HG02973 (cell line): ENCODE results near the gene CHTF18.
A peak's percentile ranks its signal among the peaks of the same experiment; 100 is the strongest.
"Not testable (repeated sequence)": the region's sequence is repeated elsewhere in the genome, so short reads cannot be mapped to it uniquely, and the experiment has no call there.

ENCODE experiments used
- ATAC-seq: cut with Tn5 transposase; IDR thresholded peaks from one replicate; pipeline ENCODE4 v1.9.1; 2021; ENCODE audit warnings: moderate library complexity; ENCODE audit not compliant: unreplicated experiment

Gene CHTF18

DNA sequence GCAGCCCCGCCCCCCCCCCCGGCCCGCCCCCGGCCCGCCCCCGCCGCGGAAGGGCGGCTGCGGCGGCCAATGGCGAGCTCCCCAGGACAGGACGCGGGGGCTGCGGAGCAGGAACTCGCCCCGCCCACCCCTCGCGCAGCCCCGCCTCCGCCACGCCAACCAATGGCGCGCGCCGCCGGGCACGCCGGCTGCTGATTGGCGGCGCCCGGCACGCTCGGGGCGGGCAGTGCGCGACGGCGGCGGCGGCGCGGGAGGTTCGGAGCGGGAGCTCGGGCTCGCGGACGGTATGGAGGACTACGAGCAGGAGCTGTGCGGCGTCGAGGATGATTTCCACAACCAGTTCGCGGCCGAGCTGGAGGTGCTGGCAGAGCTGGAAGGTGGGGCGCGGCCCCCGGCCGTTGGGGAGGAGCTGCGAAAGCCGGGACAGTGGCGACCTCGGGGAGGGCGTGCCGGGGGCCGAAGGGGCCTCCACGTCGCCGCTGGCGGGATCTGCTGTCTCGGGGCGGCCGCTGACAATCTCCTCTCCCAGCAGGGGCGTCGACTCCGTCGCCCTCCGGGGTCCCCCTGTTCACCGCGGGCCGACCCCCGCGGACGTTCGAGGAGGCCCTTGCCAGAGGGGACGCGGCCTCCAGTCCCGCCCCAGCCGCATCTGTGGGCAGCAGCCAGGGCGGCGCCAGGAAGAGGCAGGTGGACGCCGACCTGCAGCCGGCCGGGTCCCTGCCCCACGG is at the start of gene CHTF18:
Gene CHTF18 (plus strand): TSS at position 222 of the 728 bp plus-strand sequence. CDS start 65 bp downstream, at position 287.
- peak; percentile 65 for ATAC-seq

DNA sequence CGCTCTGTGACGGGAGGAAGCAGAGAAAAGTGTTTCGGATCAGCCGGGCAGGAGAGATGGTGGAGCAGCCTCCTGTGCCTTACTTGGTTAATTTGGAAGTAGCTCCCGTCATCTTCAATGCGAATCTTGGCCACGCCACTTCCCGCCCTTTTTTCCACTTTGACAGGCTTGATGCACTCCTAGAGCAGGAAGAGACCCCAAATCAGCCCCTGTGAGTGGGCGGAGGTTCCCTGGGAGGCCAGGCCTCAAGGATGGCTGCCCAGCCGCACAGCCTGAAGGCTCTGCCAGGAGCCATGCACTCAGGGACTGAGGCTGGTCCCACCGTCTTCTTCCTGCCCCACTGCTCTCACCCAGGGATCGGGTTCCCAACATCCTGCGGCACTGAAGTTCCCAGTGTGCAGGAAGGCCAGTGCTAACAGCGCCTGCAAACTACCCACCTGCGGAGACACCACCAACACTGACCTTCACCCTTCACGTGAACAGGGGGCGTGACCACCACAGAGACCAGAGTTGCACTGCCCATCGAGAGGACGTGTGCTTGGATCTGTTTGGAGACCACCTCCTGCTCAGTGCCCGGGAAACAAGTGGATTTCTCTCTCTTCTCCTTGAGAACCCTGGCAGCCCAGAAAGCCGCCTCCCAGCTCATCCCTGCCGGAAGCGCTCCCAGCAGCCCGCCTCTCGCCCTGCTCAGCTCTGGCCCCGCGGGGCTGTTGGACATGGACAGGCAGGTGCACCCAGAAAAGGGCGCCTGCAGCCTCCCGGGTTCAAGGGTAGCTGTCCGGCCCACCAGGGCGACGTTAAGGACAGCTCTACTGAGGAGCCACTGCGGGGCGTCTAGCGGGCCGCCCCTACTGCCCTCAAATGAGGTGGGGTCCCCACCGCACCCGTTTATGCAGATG is 48.6 kb upstream of the CHTF18 start:
- ATAC-seq, result no peak

DNA sequence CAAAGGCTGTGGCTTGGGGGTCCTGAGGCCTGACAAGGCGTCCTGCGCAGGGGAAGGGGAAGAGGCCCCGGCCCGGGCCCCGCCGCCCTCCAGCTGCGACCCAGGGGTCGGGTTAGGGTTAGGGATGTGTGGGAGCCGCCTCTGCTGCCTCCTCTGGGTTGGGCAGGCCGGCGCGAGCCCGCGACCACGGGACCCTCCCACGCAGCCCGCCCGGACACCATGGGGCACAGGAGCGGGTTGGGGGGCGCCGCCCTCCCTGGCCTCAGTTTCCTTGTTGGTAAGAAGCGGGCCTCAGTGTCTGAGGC is 48.0 kb upstream of the CHTF18 start:
- ATAC-seq, result no peak

DNA sequence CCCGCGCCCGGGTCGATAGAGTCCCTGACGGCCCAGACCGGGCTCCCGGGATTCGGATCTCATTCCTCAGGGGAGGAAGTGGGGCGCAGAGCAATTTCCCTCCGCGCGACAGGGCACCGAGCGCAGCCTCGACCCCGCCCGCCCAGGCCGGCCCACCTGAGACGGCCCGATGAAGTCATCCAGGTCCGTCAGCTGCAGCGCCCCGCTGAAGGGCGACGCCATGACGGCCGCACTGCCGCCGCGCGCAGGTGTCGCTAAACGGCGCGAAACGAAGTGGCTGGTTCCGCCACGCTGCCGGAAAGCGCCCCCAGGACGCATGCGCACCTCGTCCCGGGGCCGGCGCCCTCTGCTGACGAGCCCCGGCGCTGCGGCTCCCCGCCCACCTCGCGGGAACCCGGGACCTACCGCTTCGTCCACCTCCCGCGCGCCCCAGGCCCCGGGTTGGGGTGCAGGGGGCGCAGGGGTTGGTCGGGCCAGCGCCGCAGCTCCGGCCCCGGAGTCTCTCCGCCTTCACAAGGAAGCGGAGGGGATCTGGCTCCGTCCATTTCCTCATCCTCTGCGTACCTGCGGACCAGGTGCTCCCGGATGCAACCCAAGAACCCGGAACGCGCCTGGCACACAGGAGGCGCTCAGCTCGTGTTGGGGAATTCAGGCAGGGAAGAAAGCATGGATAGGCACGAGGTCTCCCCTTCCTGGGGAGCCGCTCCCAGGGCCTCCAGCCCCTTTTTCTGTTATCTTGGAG is 47.5 kb upstream of the CHTF18 start, which contains the start of gene CIAO3:
Gene CIAO3 (minus strand): TSS at position 234 of the 742 bp plus-strand sequence. CDS start 12 bp downstream, at position 222.
- peak; percentile 81 for ATAC-seq

DNA sequence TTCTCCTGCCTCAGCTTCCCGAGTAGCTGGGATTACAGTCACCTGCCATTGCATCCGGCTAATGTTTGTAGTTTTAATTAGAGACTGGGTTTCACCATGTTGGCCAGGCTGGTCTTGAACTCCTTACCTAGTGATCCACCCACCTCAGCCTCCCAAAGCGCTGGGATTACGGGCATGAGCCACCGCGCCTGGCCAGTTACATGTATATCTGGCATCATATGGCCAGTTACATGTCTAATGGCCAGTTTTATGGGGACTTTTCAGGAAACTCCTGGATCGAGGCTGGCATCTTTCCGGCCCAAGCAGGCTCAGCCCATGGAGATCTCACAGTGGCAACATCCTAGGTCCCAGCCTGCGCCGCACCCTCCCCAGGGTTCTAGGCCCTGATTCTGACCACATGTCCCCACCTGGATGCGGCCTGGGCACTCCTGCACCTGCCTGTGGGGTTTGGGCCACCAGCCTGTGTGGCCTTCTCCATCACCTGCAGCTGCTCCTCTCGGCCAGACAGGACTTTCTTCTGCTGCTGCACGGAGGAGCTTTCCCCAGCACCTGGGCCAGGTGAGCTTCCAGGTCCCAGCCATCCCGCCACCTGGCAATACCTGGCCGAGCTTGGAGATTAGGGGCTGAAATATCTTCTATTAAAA is 46.3 kb upstream of the CHTF18 start:
- ATAC-seq, result no peak

DNA sequence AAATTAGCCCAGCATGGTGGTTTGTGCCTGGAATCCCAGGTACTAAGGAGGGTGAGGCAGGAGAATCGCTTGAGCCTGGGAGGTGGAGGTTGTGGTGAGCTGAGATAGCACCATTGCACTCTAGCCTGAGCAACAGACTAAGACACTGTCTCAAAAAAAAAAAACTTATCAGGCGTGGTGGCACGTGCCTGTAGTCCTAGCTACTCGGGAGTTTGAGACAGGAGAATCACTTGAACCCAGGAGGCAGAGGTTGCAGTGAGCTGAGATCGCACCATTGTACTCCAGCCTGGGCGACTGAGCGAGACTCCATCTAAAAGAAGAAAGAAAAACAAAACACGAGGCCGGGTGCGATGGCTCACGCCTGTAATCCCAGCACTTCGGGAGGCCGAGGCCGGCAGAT is 45.5 kb upstream of the CHTF18 start:
- ATAC-seq, result not testable (repeated sequence)

DNA sequence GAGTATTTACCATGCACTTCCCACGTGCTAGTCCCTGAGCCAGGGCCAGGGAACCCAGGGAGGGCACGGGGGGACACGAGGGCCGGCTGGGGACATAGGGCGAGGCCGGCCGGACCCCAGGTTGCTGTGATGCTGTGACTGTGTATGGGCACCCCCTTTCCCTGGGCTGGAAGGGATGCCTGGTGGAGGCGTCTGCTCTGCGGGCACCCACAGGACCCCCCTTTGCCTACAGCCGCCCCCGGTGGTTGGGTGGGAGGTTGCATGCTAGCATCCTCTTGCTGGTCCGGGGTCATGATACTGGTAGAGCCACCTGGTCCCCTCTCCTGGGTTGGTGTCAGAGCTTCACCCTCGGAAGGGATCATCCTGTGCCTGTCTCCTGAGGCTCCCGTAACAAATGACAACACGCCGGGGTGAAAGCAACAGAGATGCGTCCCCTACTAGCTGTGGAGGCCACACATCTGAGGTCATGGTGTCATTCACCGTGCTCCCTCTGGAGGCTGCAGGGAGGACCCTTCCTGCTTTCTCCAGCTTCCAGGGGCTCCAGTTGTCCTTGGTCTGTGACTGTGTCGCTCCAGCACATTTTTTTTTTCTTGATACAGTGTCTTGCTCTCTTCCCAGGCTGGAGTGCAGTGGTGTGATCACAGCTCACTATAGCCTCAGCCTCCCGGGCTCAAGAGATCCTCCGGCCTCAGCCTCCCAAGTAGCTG is 44.5 kb upstream of the CHTF18 start:
- ATAC-seq, result no peak

DNA sequence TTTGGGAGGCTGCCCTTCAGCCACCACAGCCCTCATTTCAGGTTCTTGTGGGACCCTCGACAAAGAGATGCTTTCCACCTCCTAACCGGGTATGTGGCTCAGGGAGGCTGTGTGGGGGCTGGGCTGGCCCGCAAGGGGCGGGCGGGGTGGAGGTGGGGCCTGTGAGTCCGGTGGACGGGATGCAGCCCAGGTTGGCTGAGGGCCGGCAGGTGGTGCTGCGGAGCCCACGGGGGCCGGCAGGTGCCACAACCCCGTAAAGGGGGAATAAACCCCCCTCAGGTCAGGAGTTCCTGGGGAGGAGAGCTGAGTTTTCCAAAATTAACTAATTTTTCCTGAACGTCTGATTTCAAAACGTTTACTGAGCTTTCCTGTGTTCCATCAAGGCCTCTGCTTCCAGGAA is 42.7 kb upstream of the CHTF18 start:
- ATAC-seq, result no peak

DNA sequence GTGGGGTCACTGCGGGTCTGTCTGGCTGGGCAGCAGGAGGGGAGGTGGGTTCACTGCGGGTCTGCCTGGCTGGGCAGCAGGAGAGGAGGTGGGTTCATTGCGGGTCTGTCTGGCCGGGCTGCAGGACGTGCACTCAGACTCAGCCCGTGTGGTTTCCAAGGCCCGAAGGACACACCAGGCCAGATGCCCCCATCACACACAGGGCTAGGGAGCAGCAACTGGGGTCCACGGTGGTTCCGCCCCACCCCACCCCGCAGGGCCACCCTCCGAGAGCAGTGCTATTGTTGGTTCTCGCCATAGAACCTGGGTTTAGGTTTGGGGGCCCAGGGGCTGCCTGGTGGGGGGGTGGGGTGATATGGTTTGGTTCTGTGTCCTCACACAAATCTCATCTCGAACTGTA is 41.8 kb upstream of the CHTF18 start:
- ATAC-seq, result no peak

DNA sequence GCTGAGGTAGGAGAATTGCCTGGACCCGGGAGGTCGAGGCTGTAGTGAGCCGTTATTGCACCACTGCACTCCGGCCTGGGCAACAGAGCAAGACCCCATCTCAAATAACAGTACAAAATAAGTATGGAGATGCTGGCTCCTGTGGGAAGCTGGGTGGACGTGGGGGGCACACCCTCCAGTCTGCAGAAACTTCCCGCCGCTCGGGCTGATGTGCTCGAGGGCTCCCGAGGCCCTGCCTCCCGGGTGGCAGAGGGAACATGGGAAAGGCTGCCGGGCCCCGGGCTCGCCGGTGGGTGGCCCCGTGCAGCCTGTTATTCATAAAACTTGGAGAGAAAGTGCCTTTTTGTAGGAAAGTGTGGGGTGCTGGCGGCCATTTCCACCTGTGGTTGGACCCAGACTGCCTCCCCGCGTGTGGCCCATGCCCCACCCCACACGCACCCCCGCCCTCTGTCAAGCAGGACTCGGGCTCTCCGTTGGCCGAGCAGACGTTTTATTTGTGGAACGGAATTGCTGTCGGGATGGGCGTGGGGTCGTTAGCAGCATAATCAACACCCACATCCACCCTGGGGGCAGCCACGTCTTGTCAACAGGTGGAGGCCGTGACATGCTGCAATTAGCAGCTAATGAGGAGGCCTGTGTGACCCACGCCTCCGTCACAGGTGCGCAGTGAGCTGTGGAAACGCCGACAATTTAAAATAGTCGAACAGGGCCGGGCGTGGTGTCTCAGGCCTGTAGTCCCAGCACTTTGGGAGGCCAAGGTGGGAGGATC is 40.3 kb upstream of the CHTF18 start:
- no peak for ATAC-seq

DNA sequence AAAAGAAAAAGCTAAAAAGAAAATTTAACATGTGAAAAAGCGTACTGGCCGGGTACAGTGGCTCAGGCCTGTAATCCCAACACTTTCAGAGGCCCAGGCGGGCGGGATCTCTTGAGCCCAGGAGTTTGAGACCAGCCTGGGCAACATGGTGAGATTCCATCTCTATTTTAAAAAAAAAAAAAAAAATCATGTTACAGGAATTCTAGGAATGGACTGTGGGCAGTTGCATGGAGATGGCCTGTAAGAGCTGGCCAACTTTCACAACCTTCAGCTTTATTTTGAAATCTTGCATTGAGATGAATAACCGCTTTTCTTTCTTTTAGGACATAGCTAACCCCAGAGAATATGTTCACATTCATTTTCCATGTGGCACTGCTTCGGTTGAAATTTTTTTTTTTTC is 39.4 kb upstream of the CHTF18 start:
- ATAC-seq, result no peak

DNA sequence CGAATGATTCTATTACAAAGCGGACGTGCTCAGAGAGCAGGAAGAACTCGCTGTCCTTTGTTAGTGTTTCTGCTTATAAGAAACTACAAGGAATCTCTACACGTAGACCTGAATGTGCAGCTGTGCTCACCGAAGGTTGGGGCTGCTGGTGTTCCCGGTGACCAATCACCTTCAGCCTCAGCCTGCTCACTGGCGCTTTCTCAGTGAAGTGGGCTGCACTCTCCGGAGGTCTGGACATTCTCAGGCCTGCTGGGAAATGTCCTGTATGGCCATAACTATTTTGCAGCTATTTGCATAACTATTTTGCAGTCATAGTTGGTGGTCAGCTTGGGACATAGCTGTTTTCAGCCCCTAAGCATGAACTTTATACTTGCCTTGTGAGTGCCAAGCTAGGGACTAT is 37.9 kb upstream of the CHTF18 start:
- no peak for ATAC-seq

DNA sequence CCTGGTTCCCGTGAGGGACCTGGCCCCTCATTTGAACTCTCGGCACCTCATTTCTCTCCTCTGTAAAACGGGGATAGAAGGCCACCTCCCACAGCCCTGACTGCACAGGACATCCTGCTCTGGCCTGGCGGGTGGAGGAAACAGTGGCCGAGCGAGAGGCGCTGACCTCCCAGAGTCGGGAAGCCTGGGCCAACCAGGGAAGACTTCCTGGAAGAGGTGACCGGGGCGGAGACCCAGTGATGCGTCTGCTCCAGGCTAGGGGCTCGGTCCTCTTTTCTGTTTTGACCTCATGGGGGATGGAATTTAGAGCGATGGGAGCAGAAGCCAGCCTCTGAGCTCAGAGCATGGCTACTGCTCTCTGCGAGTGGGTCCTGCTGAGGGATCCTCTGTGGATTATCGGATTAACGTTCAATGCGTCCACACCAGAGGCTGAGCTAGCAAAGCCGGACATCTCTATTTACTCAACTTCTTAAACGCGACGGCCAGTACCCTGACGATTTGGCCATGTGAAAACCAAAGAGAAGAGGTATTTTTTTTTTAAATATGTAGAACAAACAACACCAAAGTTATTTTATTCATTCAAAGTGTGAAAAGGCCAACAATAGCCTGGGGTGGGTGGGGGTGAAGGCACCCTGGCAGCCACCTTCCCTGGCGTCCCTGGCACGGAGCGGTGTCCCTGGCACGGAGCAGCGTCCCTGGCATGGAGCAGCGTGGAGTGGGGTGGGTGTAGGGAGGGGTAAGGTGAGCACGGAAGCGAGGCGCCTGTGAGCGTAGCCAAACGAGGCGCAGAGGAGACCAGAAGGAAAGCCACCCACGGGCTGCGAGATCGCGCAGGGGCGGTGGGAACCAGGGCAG is 37.0 kb upstream of the CHTF18 start:
- ATAC-seq, result no peak

DNA sequence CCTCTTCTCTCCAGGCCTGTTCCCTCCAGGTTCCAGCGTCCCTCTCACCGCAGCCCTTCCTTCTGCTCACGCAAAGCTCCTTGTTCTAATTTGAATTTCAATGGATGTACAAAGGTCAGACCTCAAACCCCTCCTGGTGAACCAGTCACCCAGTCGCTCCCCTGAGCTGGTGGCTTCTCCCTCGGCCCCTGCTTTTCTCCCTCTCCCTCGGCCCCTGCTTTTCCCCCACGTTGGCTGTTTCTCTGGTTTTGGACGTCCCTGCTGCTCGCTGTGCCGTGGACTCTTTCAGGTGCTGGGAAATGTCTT is 36.5 kb upstream of the CHTF18 start:
- ATAC-seq, result no peak

DNA sequence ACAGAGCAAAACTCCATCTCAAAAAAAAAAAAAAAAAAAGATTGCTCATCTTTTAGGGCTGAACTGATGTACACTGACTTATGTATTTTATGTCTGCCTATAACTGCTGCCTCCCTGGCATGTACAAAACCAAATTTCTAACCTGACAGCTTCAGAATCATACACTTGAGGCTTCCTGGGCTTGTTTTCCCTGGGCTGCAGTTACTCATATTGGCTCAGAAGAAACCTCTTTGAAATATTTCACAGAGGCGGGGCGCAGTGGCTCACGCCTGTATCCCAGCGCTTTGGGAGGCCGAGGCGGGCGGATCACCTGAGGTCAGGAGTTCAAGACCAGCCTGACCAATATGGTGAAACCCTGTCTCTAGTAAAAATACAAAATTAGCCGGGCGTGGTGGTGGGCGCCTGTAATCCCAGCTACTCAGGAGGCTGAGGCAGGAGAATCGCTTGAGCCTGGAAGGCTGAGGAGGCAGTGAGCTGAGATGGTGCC is 34.3 kb upstream of the CHTF18 start:
- not testable (repeated sequence) for ATAC-seq

DNA sequence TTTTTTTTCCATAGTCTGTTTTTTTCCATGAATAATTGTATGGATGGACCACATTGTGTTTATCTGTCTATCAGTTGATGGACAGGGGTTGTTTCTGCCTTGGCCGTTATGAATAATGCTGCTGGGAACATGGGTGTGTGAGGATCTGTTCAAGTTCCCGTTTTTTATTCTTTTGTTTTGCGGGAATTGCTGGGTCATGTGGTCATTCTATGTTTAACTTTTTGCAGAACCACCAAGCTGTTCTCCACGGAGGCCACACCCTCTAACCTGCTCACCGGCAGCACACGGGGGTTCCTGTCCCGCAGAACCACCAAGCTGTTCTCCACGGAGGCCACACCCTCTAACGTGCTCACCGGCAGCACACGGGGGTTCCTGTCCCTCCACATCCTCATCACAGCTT is 33.8 kb upstream of the CHTF18 start:
- ATAC-seq, result no peak

DNA sequence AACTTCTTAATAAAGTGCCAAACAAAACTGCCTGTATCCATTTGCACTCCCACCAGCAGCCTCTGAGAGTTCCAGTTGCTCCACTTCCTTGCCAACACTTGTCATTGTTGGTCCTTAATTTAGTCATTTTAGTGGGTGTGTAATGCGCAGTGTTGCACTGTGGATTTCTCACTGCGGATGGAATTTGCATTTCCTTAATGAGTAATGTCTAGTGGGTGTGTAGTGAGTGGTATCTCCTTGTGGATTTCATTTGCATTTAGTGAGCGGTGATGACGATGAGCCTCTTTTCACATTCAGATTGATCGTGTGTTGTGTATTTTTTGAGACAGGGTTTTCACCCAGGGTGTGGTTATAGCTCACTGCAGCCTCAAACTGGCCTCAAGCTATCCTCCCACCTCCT is 32.0 kb upstream of the CHTF18 start:
- ATAC-seq, result no peak

DNA sequence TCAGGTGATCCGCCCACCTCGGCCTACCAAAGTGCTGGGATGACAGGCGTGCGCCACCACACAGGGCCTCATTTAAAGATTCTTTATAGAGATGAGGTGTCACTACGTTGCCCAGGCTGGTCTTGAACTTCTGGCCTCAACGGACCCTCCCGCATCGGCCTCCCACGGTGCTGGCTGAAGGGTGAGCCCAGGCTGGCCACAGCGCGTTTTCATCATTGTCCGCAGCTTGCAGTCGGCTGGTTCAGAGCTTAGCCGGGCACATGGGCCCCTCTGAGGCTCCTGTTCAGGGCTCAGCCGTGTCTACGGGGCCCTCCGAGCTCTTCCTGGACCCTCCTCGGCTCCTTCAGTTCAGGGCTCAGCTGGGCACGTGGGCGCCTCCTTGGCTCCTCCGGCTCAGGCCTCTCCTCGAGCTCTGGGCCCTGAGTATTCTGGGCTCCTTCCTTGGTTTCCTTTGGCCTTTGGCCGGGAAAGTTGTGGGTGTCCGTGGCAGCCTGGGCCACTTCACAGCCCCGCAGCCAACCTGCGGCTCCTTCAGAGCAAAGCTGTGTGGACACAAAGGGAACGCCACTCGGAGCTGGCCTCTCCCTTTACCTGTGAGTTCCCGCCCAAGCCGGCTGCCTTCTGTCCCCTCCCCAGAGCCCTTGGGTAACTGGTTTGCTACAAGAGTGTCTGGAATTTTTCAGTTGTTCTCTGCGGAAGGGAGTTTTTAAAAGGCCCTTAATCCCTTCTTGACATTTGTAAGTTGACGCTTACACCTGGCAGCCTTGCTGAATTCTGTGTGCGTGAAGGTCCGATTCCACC is 29.1 kb upstream of the CHTF18 start:
- no peak for ATAC-seq
